NCI-H2081 (cell line): Measurements from ENCODE around the gene LRRC37A3.
"Not testable (repeated sequence)": the region's sequence is repeated elsewhere in the genome, so short reads cannot be mapped to it uniquely, and the experiment has no call there.

ENCODE experiments used
- DNase-seq, 2 experiments: peaks; one replicate each; lab custom pipeline; 2025; lab: John Stamatoyannopoulos, UW

Gene LRRC37A3

DNA sequence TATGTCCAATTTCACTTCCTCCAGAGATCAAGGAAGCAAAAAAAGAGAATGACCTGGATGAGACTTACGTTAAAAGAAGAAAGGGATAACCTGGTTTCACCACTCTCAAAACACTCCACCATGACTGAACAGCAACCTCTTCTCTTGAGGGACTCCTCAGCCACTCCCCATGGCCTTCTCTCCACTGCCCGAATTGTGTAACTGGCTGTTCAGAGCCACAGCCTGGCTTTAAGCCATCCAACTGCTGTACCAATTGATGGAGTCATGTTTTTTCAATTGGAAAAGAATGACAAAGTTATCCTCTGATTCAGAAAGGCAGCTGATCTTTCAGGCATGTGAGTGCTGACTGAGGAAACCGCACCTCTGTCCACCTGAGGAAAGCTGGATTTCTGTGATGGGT, 85.2 kb downstream of the LRRC37A3 start:
- not testable (repeated sequence) for DNase-seq

DNA sequence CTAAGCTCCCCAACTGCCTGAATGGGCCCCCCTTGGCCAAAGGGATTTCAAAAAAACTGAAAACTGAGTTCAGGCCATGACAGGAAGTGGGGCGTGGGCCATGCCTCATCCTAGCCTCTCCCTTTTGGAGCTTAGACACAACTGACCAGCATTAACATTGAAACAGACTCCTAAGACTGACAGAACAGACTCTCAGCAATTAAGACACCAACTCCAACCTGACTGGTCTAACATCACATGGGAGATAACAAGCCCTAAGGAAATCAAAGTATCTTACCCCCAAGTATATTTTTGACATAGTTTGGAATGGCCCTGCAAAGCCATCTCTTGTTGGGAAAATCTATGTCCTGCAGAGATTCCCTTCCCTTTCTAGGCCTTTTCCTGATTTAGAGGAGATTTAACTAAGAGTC, 88.6 kb downstream of the LRRC37A3 start:
- not testable (repeated sequence) for DNase-seq

DNA sequence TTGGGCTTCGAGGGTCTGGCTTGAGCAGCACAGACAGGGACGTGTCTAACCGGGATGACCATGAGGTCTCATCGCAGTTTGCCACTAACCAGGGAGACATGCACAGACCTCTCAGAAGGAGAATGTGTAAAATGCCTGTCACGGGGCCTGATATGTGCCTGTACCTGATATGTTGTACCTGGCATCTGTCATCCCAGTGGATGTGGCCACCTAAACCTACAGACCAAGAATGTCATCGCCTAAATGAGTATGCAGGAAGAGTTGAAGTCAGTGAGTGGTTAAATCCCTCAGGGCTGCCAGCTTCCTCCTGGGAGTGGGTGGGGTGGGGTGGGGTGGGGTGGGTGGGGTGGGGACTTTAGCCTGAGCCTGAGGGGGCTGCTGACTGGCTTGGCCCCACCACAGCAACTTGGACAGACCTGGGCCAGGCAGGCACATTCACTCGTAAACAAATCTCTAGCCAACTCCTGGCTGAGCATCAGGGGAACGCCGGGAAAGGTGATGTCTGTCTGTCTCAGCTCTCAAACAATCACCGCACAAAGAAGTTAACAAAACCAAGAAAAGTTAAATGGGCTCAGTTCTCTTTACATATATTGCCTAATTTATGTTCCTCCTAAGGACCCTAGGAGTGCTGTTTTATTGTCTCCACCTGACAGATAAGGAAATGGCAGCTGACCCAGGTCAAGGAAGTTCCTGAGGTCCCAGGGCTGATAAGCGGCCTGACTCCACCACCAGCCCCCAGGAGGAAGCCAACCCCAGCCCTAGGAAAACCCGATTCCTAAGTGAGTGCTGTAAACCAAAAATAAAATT, 89.3 kb downstream of the LRRC37A3 start:
- not testable (repeated sequence) for DNase-seq

DNA sequence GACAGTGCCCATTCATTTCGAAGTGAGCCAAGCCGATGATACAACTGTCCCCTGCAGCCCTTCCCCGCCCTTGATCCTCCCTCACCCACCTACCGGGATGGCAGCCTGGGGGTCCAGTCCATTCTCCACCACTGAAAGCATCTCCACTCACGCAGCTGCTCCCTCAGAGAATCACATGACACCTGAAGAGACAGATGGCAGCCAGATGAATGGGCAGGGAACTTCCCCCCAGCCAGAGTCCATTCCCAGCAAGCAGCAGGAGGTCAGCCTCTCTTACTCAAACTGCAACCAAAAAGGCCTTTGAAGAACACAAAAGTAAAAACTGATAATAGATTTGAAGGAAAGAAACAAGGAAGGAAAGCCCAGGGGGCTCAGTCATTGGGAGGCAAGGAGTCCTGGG, 90.2 kb downstream of the LRRC37A3 start:
- not testable (repeated sequence) for DNase-seq

DNA sequence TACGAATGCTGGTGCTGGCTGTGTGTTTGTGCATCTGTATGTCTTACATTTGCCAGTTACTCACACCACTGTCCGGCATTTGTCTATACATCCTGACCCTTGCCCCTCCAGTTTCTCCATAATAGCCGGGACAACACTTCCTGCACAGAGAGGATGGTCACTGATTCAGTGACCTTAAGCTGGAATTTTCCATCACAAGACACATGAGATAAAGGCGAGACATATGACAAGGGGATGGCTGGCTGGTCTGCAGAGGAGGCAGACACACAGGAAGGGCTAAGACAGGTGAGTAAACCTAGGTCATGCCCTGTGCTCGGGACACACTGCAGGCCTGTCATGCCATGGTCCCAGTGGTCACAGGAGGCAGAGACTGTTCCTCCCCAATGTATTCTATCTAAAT, 100.4 kb downstream of the LRRC37A3 start:
- DNase-seq = not testable (repeated sequence)

GRCh38 chr17:64815833-64816198, 103.5 kb downstream of the LRRC37A3 start:
- DNase-seq = not testable (repeated sequence)

- not testable (repeated sequence) for DNase-seq
These were observed 104.1 kb downstream of the LRRC37A3 start for GRCh38 chr17:64814993-64815832.

DNA sequence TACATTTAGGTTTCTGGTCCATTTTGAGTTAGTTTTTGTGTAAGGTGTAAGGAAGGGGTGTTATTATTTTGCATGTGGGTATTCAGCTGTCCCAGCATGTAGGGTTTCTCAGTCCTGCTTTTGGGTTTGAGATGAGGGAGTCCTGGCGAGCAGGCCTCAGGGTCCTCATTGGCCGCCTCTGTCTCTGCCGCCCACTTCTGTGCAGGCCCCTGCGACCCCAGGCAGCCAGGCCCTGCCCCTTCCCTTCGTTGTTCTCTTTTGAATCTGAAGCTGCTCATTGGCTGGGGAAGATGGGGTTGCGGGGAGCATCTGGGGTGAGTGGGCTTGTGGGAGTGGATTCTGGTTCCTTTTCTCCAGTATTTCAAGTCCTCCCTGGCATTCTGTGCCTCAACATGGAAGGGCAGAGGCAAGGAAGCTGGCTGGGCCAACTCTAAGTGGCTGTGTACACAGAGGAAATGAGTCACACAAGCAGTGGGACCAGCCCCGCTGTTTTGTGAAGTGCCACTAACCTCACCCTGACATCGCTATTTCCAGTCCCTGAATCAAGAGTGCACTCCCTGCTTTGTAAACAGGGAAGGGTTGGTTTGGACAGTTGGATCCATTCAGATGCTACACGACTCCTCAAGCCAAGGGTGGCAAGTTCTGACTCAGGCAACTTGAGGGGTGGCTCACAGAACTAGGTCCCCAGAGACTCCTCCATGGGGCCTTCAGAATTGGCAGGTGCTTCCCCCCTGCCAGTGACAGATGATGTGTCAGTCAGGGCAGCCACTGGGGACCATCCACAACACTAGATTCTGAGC, 110.9 kb downstream of the LRRC37A3 start:
- peak; percentile 24 to 66 for DNase-seq
